BLaER1 treated with 17β-estradiol and CSF1 and Interleukin-3, amounts not matched to agents 10 nM and 100 nM (cell line): ENCODE data around the gene ZNF101.
A peak's percentile ranks its signal among the peaks of the same experiment; 100 is the strongest.
"Not testable (repeated sequence)": the region's sequence is repeated elsewhere in the genome, so short reads cannot be mapped to it uniquely, and the experiment has no call there.

Source experiments
- H3K27ac ChIP-seq, 11 experiments: shearing (Covaris generic); formaldehyde crosslinking; 2 replicates each; pipeline ENCODE4 v1.8.1; 2022
- H3K27me3 ChIP-seq, 11 experiments: shearing (Covaris generic); formaldehyde crosslinking; 2 replicates each; pipeline ENCODE4 v1.8.1; 2022
- H3K36me3 ChIP-seq, 11 experiments: shearing (Covaris generic); formaldehyde crosslinking; 2 replicates each; pipeline ENCODE4 v1.8.1; 2022
- H3K4me1 ChIP-seq, 10 experiments: shearing (Covaris generic); formaldehyde crosslinking; 2 replicates each; pipeline ENCODE4 v1.8.1; 2022
- H3K4me2 ChIP-seq, 11 experiments: shearing (Covaris generic); formaldehyde crosslinking; 2 replicates each; pipeline ENCODE4 v1.8.1; 2022
- H3K4me3 ChIP-seq, 10 experiments: shearing (Covaris generic); formaldehyde crosslinking; 2 replicates each; pipeline ENCODE4 v1.8.1; 2022
- H3K9ac ChIP-seq, 11 experiments: shearing (Covaris generic); formaldehyde crosslinking; 2 replicates each; pipeline ENCODE4 v1.8.1; 2022
- H3K9me3 ChIP-seq, 11 experiments: shearing (Covaris generic); formaldehyde crosslinking; replicated peaks in 1 of 11; 2 replicates each; pipeline ENCODE4 v1.8.1; 2022
- H4K20me1 ChIP-seq, 11 experiments: shearing (Covaris generic); formaldehyde crosslinking; 2 replicates each; pipeline ENCODE4 v1.8.1; 2022
- Cebpa-rat ChIP-seq, 11 experiments: shearing (Covaris generic); IDR thresholded peaks; 2 replicates each; pipeline ENCODE4 v1.8.1; 2022

The ZNF101 gene

DNA sequence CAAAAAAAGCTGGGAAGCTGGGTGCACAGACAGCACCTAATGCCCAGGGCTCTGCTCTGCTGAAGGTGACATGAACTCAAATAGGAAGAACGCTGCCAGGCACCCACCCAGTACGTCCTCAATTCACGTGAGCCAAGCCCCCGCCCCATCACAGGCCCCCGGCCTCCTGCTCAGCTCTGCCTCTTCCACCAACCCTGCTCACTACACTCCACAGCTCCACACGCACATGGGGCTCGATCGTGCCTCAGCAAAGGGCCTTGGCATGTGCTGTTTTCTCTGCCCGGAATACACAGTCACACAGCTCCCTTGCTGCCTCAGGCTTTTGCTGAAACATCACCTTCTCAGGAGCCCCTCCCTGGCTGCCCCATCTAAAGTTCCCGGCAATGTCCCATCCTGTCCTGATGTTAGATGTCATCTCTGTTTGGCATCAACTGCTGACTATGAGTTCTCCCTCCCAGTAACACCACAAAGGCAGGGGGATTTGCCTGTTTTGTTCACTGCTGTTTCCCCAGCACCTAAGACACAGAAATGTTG lies 7.4 kb upstream of the ZNF101 start:
- Histone ChIP-seq H3K9me3 (no peaks in the 10 kb centered on the region), H3K4me2 (peak overlapping the region; percentile 88 to 99 (median 94)), H3K9ac (peak overlapping the region; percentile 16 to 100 (median 98); a peak in 19 of 22 replicates), H4K20me1 (peaks cover 0 to 62% (median 45%) of the 10 kb centered on the region in 11 experiments; a peak in 16 of 22 replicates), H3K4me3 (peak overlapping the region; percentile 30 to 100 (median 98); a peak in 19 of 20 replicates), H3K27me3 (no peaks in the 10 kb centered on the region), H3K4me1 (peaks cover 34 to 57% (median 46%) of the 10 kb centered on the region in 10 experiments), H3K36me3 (peaks cover 40 to 55% (median 47%) of the 10 kb centered on the region in 11 experiments), H3K27ac (peak overlapping the region; percentile 22 to 100 (median 98); a peak in 20 of 22 replicates)
- no peak for TF ChIP-seq Cebpa-rat (IDR thresholded peaks at IDR 0.05)

DNA sequence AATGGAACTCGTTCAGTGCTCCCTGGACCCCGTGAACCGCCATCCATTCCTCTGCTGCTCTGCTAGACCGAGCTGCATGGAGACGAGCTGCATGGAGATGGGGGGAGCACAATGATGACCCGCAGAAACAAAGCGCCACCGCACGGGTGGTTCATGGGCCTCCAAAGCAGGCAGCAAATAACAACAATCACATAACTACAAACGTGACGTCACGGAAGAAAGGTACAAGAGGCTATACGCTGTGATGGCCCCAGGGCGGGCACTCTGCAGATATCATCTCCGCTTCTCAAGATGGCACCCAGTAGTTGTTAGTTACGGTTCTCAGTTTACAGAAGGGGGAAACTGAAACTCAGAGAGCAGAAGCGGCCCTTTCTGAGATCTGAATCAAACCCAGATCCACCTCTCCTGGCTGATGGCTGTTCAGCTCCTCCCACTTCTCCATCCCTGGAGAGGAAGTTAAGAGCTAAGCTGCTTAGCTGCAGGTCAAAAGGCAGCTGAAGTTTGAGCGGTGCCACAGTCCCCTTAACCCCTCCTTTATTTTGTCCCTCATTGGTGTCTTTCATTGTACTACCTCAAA lies 6.9 kb upstream of the ZNF101 start:
- peaks cover 34 to 49% (median 42%) of the 10 kb centered on the region in 11 experiments for H3K36me3 ChIP-seq
- peak overlapping the region; percentile 87 to 100 (median 98); a peak in 21 of 22 replicates for H3K27ac ChIP-seq
- H3K4me2 ChIP-seq, result peak overlapping the region; percentile 88 to 99 (median 94)
- H3K9me3 ChIP-seq, result no peaks in the 10 kb centered on the region
- peaks cover 0 to 57% (median 42%) of the 10 kb centered on the region in 11 experiments; a peak in 16 of 22 replicates for H4K20me1 ChIP-seq
- H3K9ac ChIP-seq, result peak overlapping the region; percentile 91 to 100 (median 98)
- H3K4me3 ChIP-seq, result peak overlapping the region; percentile 85 to 100 (median 98)
- H3K27me3 ChIP-seq, result no peaks in the 10 kb centered on the region
- TF ChIP-seq Cebpa-rat (IDR thresholded peaks at IDR 0.05), result no peak
- peaks cover 34 to 62% (median 48%) of the 10 kb centered on the region in 10 experiments for H3K4me1 ChIP-seq

DNA sequence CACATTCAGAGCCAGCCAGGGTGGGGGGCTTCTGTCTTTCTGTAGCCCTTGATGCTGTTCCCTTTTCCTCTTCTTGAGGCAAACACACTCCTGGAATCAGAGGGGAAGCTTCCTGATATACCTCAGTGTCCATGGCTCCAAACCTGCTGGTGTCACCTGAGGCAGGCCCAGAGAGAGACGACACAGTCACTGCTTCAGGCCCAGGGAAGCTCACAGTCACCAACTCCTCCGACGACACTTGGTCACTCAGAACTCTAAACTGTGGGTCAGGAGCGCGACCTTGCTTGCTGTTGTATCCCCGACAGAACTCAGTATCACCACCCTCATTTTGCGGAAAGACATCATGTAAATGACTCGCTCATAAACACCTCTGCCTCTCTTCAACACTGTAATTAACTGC lies 6.3 kb upstream of the ZNF101 start:
- H3K36me3 ChIP-seq, result peaks cover 28 to 43% (median 36%) of the 10 kb centered on the region in 11 experiments
- no peaks in the 10 kb centered on the region for H3K9me3 ChIP-seq
- H3K9ac ChIP-seq, result peak overlapping the region; percentile 91 to 100 (median 98)
- TF ChIP-seq Cebpa-rat (IDR thresholded peaks at IDR 0.05), result no peak
- H3K4me1 ChIP-seq, result peaks cover 34 to 63% (median 48%) of the 10 kb centered on the region in 10 experiments
- H3K4me3 ChIP-seq, result peak overlapping the region; percentile 85 to 100 (median 98)
- peak overlapping the region; percentile 87 to 100 (median 98); a peak in 21 of 22 replicates for H3K27ac ChIP-seq
- H4K20me1 ChIP-seq, result peaks cover 0 to 51% (median 36%) of the 10 kb centered on the region in 11 experiments; a peak in 16 of 22 replicates
- H3K4me2 ChIP-seq, result peak overlapping the region; percentile 88 to 99 (median 94)
- H3K27me3 ChIP-seq, result no peaks in the 10 kb centered on the region

DNA sequence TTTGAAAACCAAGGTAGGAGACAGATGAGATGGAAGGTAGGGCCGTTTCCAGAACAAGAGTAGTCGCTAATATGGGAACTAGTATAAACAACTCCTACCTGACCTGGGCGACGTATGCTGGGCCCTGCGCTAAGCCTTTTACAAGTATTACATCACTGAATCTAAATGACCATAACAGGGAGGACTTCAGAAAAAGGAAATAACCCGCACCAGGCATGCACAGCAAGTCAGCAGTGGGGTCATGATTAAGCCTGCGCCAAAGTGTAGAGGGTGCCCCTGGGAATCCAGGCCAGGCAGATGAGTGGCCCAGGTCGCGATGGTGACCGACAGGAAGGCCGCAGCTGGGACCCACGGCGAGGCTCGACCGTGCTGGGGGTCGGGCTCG lies 5.8 kb upstream of the ZNF101 start:
- peaks cover 23 to 38% (median 31%) of the 10 kb centered on the region in 11 experiments for H3K36me3 ChIP-seq
- peak overlapping the region; percentile 88 to 99 (median 94) for H3K4me2 ChIP-seq
- peaks cover 0 to 46% (median 31%) of the 10 kb centered on the region in 11 experiments; a peak in 15 of 22 replicates for H4K20me1 ChIP-seq
- no peaks in the 10 kb centered on the region for H3K27me3 ChIP-seq
- H3K27ac ChIP-seq, result peak overlapping the region; percentile 87 to 100 (median 98)
- H3K9me3 ChIP-seq, result no peaks in the 10 kb centered on the region
- H3K4me3 ChIP-seq, result peak overlapping the region; percentile 85 to 100 (median 98)
- H3K4me1 ChIP-seq, result peaks cover 38 to 63% (median 48%) of the 10 kb centered on the region in 10 experiments
- peak overlapping the region; percentile 91 to 100 (median 98) for H3K9ac ChIP-seq
- TF ChIP-seq Cebpa-rat (IDR thresholded peaks at IDR 0.05), result no peak

DNA sequence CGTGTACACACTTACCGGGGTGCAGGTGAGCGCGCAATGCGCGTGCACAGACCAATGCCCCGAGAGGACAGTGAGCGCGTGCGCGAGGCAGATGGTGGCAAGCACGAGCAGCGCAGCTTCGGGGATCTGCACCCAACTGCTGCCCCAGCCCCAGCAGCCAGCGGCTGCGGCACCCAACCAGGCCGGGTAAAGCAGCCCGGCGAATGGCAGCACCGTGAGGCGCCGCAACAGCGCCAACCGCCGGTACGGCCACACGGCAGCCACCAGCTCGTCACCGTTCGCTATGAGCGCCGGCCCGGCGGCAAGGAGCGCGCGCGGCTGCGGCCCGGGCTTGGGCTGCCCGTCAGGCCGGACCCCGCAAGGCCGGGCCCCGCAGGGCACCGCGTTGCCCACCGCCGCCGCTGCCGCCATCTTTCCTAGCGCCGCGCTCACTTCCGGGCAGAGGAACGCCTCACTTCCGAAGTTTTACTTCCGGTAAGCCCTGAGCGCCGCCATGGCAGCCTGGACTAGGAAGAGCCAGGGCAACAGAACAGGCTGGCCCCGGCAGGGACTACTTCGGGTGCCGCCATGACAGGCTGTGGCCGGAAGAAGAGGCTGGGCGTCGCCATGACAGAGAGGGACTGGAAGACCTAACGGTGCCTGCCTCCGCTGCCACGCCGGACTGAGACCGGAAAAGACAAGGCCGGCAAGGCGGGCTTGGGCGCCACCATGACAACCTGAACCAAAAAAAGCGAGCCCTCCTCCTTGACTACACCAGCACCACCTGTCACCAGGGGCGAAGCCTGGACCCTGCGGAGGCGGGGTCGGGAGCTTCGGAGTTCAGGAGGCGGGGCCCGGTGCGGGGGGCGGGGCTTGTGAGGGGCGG lies 5.2 kb upstream of the ZNF101 start, which contains the start of gene ATP13A1:
Gene ATP13A1, minus strand, starts transcription at position 421 of the 865 bp plus-strand sequence. Its CDS starts 10 bp downstream, at position 411.
- peaks cover 0 to 40% (median 27%) of the 10 kb centered on the region in 11 experiments; a peak in 14 of 22 replicates for H4K20me1 ChIP-seq
- no peaks in the 10 kb centered on the region for H3K9me3 ChIP-seq
- H3K27ac ChIP-seq, result peak within 1 kb of the TSS; percentile 87 to 100 (median 98)
- TF ChIP-seq Cebpa-rat (IDR thresholded peaks at IDR 0.05), result no peak
- H3K36me3 ChIP-seq, result peaks cover 17 to 32% (median 25%) of the 10 kb centered on the region in 11 experiments
- peak within 1 kb of the TSS; percentile 91 to 100 (median 98) for H3K9ac ChIP-seq
- peak within 1 kb of the TSS; percentile 85 to 100 (median 98) for H3K4me3 ChIP-seq
- peaks cover 42 to 62% (median 49%) of the 10 kb centered on the region in 10 experiments for H3K4me1 ChIP-seq
- no peaks in the 10 kb centered on the region for H3K27me3 ChIP-seq
- peak within 1 kb of the TSS; percentile 88 to 99 (median 94) for H3K4me2 ChIP-seq

DNA sequence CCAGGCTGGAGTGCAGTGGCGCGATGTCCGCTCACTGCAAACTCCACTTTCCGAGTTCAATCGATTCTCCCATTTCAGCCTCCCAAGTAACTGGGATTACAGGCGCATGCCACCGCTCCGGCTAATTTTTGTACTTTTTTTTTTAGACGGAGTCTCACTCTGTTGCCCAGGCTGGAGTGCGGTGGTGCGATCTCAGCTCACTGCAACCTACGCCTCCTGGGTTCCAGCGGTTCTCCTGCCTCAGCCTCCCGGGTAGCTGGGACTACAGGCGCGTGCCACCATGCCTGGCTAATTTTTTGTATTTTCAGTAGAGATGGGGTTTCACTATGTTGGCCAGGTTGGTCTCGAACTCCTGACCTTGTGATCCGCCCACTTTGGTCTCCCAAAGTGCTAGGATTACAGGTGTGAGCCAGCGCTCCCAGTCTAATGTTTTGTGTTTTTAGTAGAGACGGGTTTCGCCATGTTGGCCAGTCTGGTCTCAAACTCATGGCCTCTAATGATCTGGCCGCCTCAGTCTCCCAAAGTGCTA lies 3.2 kb upstream of the ZNF101 start:
- H3K4me3 ChIP-seq, H3K27me3 ChIP-seq, H3K4me2 ChIP-seq, H3K9ac ChIP-seq, H3K9me3 ChIP-seq: not testable (repeated sequence)
- H3K36me3 ChIP-seq, result peaks cover 0 to 16% (median 9%) of the 10 kb centered on the region in 11 experiments; a peak in 12 of 22 replicates
- H3K4me1 ChIP-seq, result peaks cover 48 to 71% (median 61%) of the 10 kb centered on the region in 10 experiments
- peak overlapping the region in 1 of 11 experiments; percentile 98; a peak in 1 of 22 replicates for H3K27ac ChIP-seq
- peaks cover 0 to 22% (median 12%) of the 10 kb centered on the region in 11 experiments; a peak in 11 of 22 replicates for H4K20me1 ChIP-seq

DNA sequence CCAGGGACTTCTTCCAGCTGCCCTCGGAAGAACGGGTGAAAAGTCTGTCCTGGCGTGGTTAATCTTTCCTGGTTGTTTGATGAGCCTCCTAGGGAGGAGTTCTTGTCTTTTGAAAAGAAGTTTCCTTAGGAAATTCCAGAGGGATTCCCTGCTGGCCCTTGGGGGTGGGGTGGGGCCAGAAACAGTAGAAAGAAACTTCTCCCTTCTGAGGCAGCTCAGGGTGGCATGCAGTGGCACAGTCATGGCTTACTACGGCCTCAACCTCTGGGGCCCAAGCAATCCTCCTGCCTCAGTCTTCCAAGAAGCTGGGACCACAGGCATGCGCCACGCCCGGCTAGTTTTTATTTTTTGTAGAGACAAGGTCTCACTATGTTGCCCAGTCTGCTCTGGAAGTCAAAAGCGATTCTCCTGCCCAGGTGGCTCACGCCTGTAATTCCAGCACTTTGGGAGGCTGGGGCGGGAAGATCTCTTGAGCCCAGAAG lies 1.5 kb downstream of the ZNF101 start:
- Histone ChIP-seq H4K20me1 (no peaks in the 10 kb centered on the region; a peak in 1 of 22 replicates), H3K27ac (peak overlapping the region in 6 of 11 experiments; percentile 92 to 98 (median 94); a peak in 5 of 22 replicates), H3K27me3 (no peaks in the 10 kb centered on the region), H3K4me2 (peak overlapping the region; percentile 83 to 97 (median 91)), H3K4me1 (peaks cover 23 to 44% (median 33%) of the 10 kb centered on the region in 10 experiments), H3K9me3 (peaks cover 36 to 53% (median 48%) of the 10 kb centered on the region in 11 experiments), H3K4me3 (peak overlapping the region; percentile 87 to 100 (median 96); a peak in 17 of 20 replicates), H3K36me3 (peaks cover 32 to 52% (median 47%) of the 10 kb centered on the region in 11 experiments), H3K9ac (peak overlapping the region; percentile 93 to 99 (median 96); a peak in 18 of 22 replicates)
- TF ChIP-seq Cebpa-rat (IDR thresholded peaks at IDR 0.05), result no peak

DNA sequence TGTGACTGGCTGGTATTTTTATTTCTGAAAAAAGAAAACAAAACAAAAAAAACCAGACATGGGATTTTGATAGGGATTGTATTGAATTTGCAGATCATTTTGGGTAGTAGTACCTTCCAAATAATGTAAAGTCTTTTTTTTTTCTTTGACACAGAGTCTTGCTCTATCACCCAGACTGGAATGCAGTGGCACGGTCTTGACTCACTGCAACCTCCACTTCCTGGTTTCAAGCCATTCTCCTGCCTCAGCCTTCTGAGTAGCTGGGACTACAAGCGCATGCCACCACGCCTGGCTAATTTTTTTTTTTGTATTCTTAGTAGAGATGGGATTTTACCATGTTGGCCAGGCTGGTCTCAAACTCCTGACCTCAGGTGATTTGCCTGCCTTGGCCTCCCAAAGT lies 4.2 kb downstream of the ZNF101 start:
- Histone ChIP-seq H3K9me3 (peaks cover 63 to 80% (median 75%) of the 10 kb centered on the region in 11 experiments), H3K4me3 (no peak overlapping the region), H3K27me3 (no peaks in the 10 kb centered on the region), H3K36me3 (peaks cover 59 to 79% (median 74%) of the 10 kb centered on the region in 11 experiments), H3K4me2 (no peak overlapping the region), H3K9ac (no peak overlapping the region), H4K20me1 (no peaks in the 10 kb centered on the region; a peak in 1 of 22 replicates), H3K27ac (no peak overlapping the region), H3K4me1 (peaks cover 18 to 23% (median 20%) of the 10 kb centered on the region in 10 experiments)
- no peak for TF ChIP-seq Cebpa-rat (IDR thresholded peaks at IDR 0.05)
